LHCN-M2 (cell line): ENCODE measurements around the gene AGK. TPM values are rescaled to one million over a fixed set of nuclear protein-coding genes. Genes with fewer than 3 reads are reported as not detected.
"Not testable (repeated sequence)": the region's sequence is repeated elsewhere in the genome, so short reads cannot be mapped to it uniquely, and the experiment has no call there.

Experiments used
- DNase-seq: peaks from one replicate; pipeline ENCODE4 v3.0.0-alpha.2; 2012; ENCODE audit warnings: low read depth
- total RNA-seq: library from RNA; depleted of rRNA; stranded (reverse); fragments of >200 nt; gene quantifications from 2 replicates; pipeline ENCODE4 v1.2.3, GENCODE V29; 2014

Gene AGK
- total RNA-seq, 1 experiment from 2014 or later, result 30.9 TPM

- no peak for DNase-seq
Measured at GRCh38 chr7:141557360-141557759, 6.2 kb downstream of the AGK start.

GRCh38 chr7:141557831-141558531 lies 6.8 kb downstream of the AGK start:
- peak; percentile 85 for DNase-seq

GRCh38 chr7:141558544-141559183 lies 7.5 kb downstream of the AGK start:
- DNase-seq, result peak; percentile 93

- no peak for DNase-seq
Measured at GRCh38 chr7:141559961-141560360, 8.8 kb downstream of the AGK start.

GRCh38 chr7:141562036-141562435 lies 10.8 kb downstream of the AGK start:
- DNase-seq, result no peak

GRCh38 chr7:141562543-141562942 lies 11.3 kb downstream of the AGK start:
- DNase-seq, result no peak

GRCh38 chr7:141562972-141563371 lies 11.8 kb downstream of the AGK start:
- DNase-seq, result peak; percentile 28

GRCh38 chr7:141563956-141564623 lies 12.9 kb downstream of the AGK start:
- no peak for DNase-seq

GRCh38 chr7:141567432-141567831 lies 16.2 kb downstream of the AGK start:
- DNase-seq, result no peak

GRCh38 chr7:141568227-141568626 lies 17.0 kb downstream of the AGK start:
- DNase-seq, result no peak

- DNase-seq, result no peak
Measured at GRCh38 chr7:141571059-141571458, 19.8 kb downstream of the AGK start.

GRCh38 chr7:141572175-141572574 lies 21.0 kb downstream of the AGK start:
- DNase-seq, result no peak

GRCh38 chr7:141573511-141573910 lies 22.3 kb downstream of the AGK start:
- no peak for DNase-seq

- no peak for DNase-seq
Measured at GRCh38 chr7:141575164-141575563, 24.0 kb downstream of the AGK start.

- DNase-seq, result no peak
Measured at GRCh38 chr7:141575654-141576448, 24.6 kb downstream of the AGK start.

- no peak for DNase-seq
Measured at GRCh38 chr7:141577043-141577839, 26.0 kb downstream of the AGK start.

- not testable (repeated sequence) for DNase-seq
Measured at GRCh38 chr7:141579953-141580352, 28.7 kb downstream of the AGK start.

GRCh38 chr7:141582063-141582462 lies 30.9 kb downstream of the AGK start:
- not testable (repeated sequence) for DNase-seq

- DNase-seq, result no peak
Measured at GRCh38 chr7:141584935-141585334, 33.7 kb downstream of the AGK start.

- peak; percentile 95 for DNase-seq
Measured at GRCh38 chr7:141585592-141586510, 34.6 kb downstream of the AGK start.
